Measurements from ENCODE around the gene KRT6A.

DNA sequence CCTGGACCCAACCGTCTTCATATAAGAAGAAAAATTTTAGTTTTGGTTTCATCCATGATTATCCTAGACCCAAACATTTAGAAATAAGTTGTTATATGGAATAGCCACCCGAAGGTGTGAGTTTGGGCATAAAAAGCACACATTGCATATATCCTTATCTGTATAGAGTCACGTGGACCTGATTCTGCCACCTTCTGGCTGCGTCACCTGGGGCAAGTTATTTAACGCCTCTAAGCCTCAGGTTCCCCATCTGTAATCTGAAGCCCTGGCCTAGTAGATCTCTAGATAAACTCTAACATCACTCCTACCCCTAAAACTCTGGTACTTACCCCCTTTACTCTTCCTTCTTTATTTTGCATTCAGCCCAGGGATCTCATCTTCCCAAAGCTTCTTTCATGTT lies 41.4 kb upstream of the KRT6A start:
- TF ChIP-seq, protein P1, sequence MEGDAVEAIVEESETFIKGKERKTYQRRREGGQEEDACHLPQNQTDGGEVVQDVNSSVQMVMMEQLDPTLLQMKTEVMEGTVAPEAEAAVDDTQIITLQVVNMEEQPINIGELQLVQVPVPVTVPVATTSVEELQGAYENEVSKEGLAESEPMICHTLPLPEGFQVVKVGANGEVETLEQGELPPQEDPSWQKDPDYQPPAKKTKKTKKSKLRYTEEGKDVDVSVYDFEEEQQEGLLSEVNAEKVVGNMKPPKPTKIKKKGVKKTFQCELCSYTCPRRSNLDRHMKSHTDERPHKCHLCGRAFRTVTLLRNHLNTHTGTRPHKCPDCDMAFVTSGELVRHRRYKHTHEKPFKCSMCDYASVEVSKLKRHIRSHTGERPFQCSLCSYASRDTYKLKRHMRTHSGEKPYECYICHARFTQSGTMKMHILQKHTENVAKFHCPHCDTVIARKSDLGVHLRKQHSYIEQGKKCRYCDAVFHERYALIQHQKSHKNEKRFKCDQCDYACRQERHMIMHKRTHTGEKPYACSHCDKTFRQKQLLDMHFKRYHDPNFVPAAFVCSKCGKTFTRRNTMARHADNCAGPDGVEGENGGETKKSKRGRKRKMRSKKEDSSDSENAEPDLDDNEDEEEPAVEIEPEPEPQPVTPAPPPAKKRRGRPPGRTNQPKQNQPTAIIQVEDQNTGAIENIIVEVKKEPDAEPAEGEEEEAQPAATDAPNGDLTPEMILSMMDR (conservative IDR thresholded peaks at IDR 0.05): no peak
- no peak for TF ChIP-seq EZH2 (IDR thresholded peaks at IDR 0.05; ENCODE audit: low read depth)

Data from PC-9 (cell line).